AG04450 (cell line): ENCODE measurements around the gene CAPN1. TPM values are rescaled to one million over a fixed set of nuclear protein-coding genes. Genes with fewer than 3 reads are reported as not detected.
"Not testable (repeated sequence)": the region's sequence is repeated elsewhere in the genome, so short reads cannot be mapped to it uniquely, and the experiment has no call there.

Source experiments
- CTCF ChIA-PET: fragments of 300-600, 350-600 bp; formaldehyde crosslinking; extraction: SDS; loops from one replicate; lab custom pipeline; 2022; ENCODE audit warnings: antibody characterized with exemption, inconsistent platforms; lab: Charles Lee
- POLR2A ChIA-PET: fragments of 350-600 bp; formaldehyde crosslinking; extraction: SDS; loops from one replicate; lab custom pipeline; 2021; ENCODE audit warnings: antibody characterized with exemption, inconsistent platforms; lab: Yijun Ruan, JAX
- DNase-seq: peaks from one replicate; pipeline ENCODE4 v3.0.0-alpha.2; 2011; ENCODE audit warnings: low read depth, low spot score
- H3K27ac ChIP-seq: one replicate; pipeline ENCODE4 v1.5.1; 2012; ENCODE audit warnings: low read depth, low read length, control low read depth
- H3K27me3 ChIP-seq: one replicate; pipeline ENCODE4 v1.6.0; 2012; ENCODE audit warnings: low read length; ENCODE audit not compliant: control insufficient read depth, insufficient read depth
- H3K4me3 ChIP-seq: 2 replicates; pipeline ENCODE4 v1.5.1; 2011; ENCODE audit warnings: mild to moderate bottlenecking, low read depth, low read length, control low read depth
- H3K9me3 ChIP-seq: 2 replicates; pipeline ENCODE4 v1.5.1; 2012; ENCODE audit warnings: low read length; ENCODE audit not compliant: control insufficient read depth, insufficient read depth
- CTCF ChIP-seq: IDR thresholded peaks from 2 replicates; pipeline ENCODE4 v1.5.1; 2011; ENCODE audit warnings: low read depth, low read length, control low read depth, inconsistent platforms
- polyA plus RNA-seq: library from polyadenylated mRNA; depleted of rRNA; stranded (reverse); fragments of >200 nt; gene quantifications from 2 replicates; pipeline ENCODE4 v1.2.3, GENCODE V29; 2011

The CAPN1 gene
- polyA plus RNA-seq, 1 experiment = 84.1 TPM

GRCh38 chr11:65225279-65226102, 43.8 kb downstream of the CAPN1 start:
- Histone ChIP-seq H3K27ac (peak overlapping the region; percentile 75), H3K27me3 (no peaks in the 10 kb centered on the region), H3K4me3 (peak overlapping the region; percentile 53), H3K9me3 (no peaks in the 10 kb centered on the region)
- peak; percentile 6 for DNase-seq
- CTCF ChIA-PET = interaction anchor here (0.5 to 3.5 kb wide), 17 partner anchors 11 to 126 kb away, joined by 3 to 32 read pairs (median 5); partner anchors contain the start of genes DPF2 and POLA2
- TF ChIP-seq CTCF = peak; percentile 65
- POLR2A ChIA-PET = interaction anchor here (0.7 to 1.5 kb wide), 4 partner anchors 11 to 108 kb away, joined by 3 to 4 read pairs (median 4); partner anchors contain the start of gene DPF2

GRCh38 chr11:65226103-65226442, 44.3 kb downstream of the CAPN1 start:
- POLR2A ChIA-PET = interaction anchor here (1.4 to 1.5 kb wide), 2 partner anchors 11 to 107 kb away, joined by 4 read pairs; partner anchors contain the start of gene DPF2

DNA sequence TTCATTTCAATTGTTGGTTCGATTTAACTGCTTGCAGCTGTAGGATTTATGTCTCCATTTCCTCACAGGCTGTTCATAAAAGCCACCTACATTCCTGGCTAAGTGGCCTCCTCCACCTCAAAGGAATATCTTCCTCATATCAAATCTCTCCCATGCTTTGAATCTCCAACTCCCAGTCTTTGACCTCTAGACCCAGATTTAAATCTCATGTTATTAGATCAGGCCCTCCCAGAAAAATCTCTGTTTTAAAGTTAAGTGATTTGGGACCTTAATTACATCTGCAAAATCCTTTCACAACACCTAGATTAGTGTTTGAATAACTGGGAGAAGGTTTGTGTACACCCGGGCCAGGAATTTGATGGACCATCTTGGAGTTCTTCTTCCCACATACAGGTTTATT, 46.2 kb downstream of the CAPN1 start:
- CTCF ChIA-PET = interaction anchor here (1.6 to 3.5 kb wide), 3 partner anchors 23 to 102 kb away, joined by 7 to 32 read pairs (median 9); no protein-coding TSS in a partner anchor
- no peaks in the 10 kb centered on the region for H3K27me3 ChIP-seq
- DNase-seq = no peak
- H3K27ac ChIP-seq = no peak overlapping the region
- no peak overlapping the region for H3K4me3 ChIP-seq
- POLR2A ChIA-PET = interaction anchor here (0.6 kb wide), 1 partner anchor 16 kb away, joined by 6 read pairs; no protein-coding TSS in a partner anchor
- no peaks in the 10 kb centered on the region for H3K9me3 ChIP-seq
- TF ChIP-seq CTCF = no peak

More at GRCh38 chr11:65226103-65226442, 44.3 kb downstream of the CAPN1 start:
- no peak for DNase-seq
- Histone ChIP-seq H3K27ac (no peak overlapping the region), H3K9me3 (no peaks in the 10 kb centered on the region), H3K4me3 (no peak overlapping the region; the same call in 1 of the 2 replicates), H3K27me3 (no peaks in the 10 kb centered on the region)
- CTCF ChIA-PET = interaction anchor here (0.5 to 3.5 kb wide), 14 partner anchors 11 to 125 kb away, joined by 3 to 32 read pairs (median 5); partner anchors contain the start of gene POLA2
- no peak for TF ChIP-seq CTCF

GRCh38 chr11:65236194-65237059, 54.7 kb downstream of the CAPN1 start:
- Histone ChIP-seq H3K27me3 (peaks cover 2% of the 10 kb centered on the region), H3K4me3 (no peak overlapping the region), H3K9me3 (no peaks in the 10 kb centered on the region), H3K27ac (no peak overlapping the region)
- no peak for TF ChIP-seq CTCF
- ChIA-PET CTCF (interaction anchor here (0.8 to 1.4 kb wide), 2 partner anchors 13 to 93 kb away, joined by 3 to 4 read pairs; no protein-coding TSS in a partner anchor), POLR2A (no interaction called here)
- no peak for DNase-seq

- POLR2A ChIA-PET, H3K27ac ChIP-seq, CTCF ChIA-PET: not testable (repeated sequence)
These were observed 56.6 kb downstream of the CAPN1 start for GRCh38 chr11:65238302-65238701.

More at GRCh38 chr11:65238302-65238701, 56.6 kb downstream of the CAPN1 start:
- not testable (repeated sequence) for H3K9me3 ChIP-seq, H3K27me3 ChIP-seq, H3K4me3 ChIP-seq, DNase-seq
